HFFc6 (cell line): ENCODE data around the gene ITGA8. TPM values are rescaled to one million over a fixed set of nuclear protein-coding genes. Genes with fewer than 3 reads are reported as not detected.

Experiments
- DNase-seq: peaks from one replicate; pipeline ENCODE4 v3.0.0-alpha.2; 2018
- H3K27ac Mint-ChIP-seq: 2 replicates; pipeline ENCODE4 v1.8.0; 2020; ENCODE audit warnings: mild to moderate bottlenecking, mixed read lengths
- H3K27me3 Mint-ChIP-seq: 2 replicates; pipeline ENCODE4 v1.8.0; 2021; ENCODE audit warnings: mild to moderate bottlenecking, moderate library complexity, mixed read lengths; ENCODE audit not compliant: insufficient read depth
- H3K36me3 Mint-ChIP-seq: 2 replicates; pipeline ENCODE4 v1.8.0; 2021; ENCODE audit warnings: low read depth, mixed read lengths
- H3K4me1 Mint-ChIP-seq: 2 replicates; pipeline ENCODE4 v1.8.0; 2020; ENCODE audit warnings: low read depth, mixed read lengths
- H3K4me3 Mint-ChIP-seq: 2 replicates; pipeline ENCODE4 v1.8.0; 2020; ENCODE audit warnings: mild to moderate bottlenecking, moderate library complexity, mixed read lengths
- H3K9me3 Mint-ChIP-seq: 2 replicates; pipeline ENCODE4 v1.8.0; 2020; ENCODE audit warnings: mild to moderate bottlenecking, mixed read lengths
- CTCF ChIP-seq: fragments of 200-600 bp; sonication (generic); IDR thresholded peaks from 2 replicates; pipeline ENCODE4 v1.5.0; 2021; ENCODE audit warnings: antibody characterized with exemption, mild to moderate bottlenecking
- total RNA-seq, 6 experiments: library from RNA; stranded (reverse); fragmentation: NEBNext Ultra II Directional; extraction: Animal tissue kit (Norgen Biotek cat#: 25700); gene quantifications; 2 replicates in 1 of 6; 3 replicates in 5 of 6; pipeline ENCODE4 v1.2.3, GENCODE V29; 2021

The ITGA8 gene
- total RNA-seq, 6 experiments from 2014 or later, result not detected

GRCh38 chr10:15505329-15505728 lies 214.4 kb downstream of the ITGA8 start:
- H3K27ac Mint-ChIP-seq, result no peak overlapping the region
- no peaks in the 10 kb centered on the region for H3K9me3 Mint-ChIP-seq
- H3K4me3 Mint-ChIP-seq, result no peak overlapping the region
- no peaks in the 10 kb centered on the region for H3K36me3 Mint-ChIP-seq
- peaks cover 30% of the 10 kb centered on the region for H3K27me3 Mint-ChIP-seq
- no peak for DNase-seq
- H3K4me1 Mint-ChIP-seq, result peaks cover 11% of the 10 kb centered on the region
- no peak for TF ChIP-seq CTCF

- no peak for TF ChIP-seq CTCF
- Mint-ChIP-seq H3K36me3 (peaks cover 4% of the 10 kb centered on the region; the same call in 1 of the 2 replicates), H3K27me3 (peaks cover 37% of the 10 kb centered on the region), H3K9me3 (peaks cover 7% of the 10 kb centered on the region), H3K27ac (no peak overlapping the region), H3K4me3 (peak overlapping the region; percentile 59), H3K4me1 (peaks cover 11% of the 10 kb centered on the region)
- DNase-seq, result no peak
Measured at GRCh38 chr10:15504101-15504840, 215.5 kb downstream of the ITGA8 start.

GRCh38 chr10:15494850-15495506 lies 224.7 kb downstream of the ITGA8 start:
- Mint-ChIP-seq H3K27me3 (peaks cover 24% of the 10 kb centered on the region), H3K4me3 (no peak overlapping the region), H3K9me3 (peaks cover 11% of the 10 kb centered on the region), H3K4me1 (peaks cover 10% of the 10 kb centered on the region), H3K36me3 (peaks cover 7% of the 10 kb centered on the region; the same call in 1 of the 2 replicates), H3K27ac (no peak overlapping the region)
- no peak for DNase-seq
- no peak for TF ChIP-seq CTCF

- H3K4me3 Mint-ChIP-seq, result no peak overlapping the region
- TF ChIP-seq CTCF, result no peak
- no peaks in the 10 kb centered on the region for H3K36me3 Mint-ChIP-seq
- H3K4me1 Mint-ChIP-seq, result peaks cover 10% of the 10 kb centered on the region
- H3K27ac Mint-ChIP-seq, result no peak overlapping the region
- DNase-seq, result no peak
- peaks cover 29% of the 10 kb centered on the region for H3K27me3 Mint-ChIP-seq
- no peaks in the 10 kb centered on the region for H3K9me3 Mint-ChIP-seq
Measured at GRCh38 chr10:15491856-15492642, 227.7 kb downstream of the ITGA8 start.

- Mint-ChIP-seq H3K27me3 (peaks cover 26% of the 10 kb centered on the region), H3K36me3 (no peaks in the 10 kb centered on the region), H3K4me1 (peaks cover 26% of the 10 kb centered on the region), H3K9me3 (no peaks in the 10 kb centered on the region), H3K27ac (no peak overlapping the region), H3K4me3 (no peak overlapping the region)
- TF ChIP-seq CTCF, result no peak
- DNase-seq, result no peak
Measured at GRCh38 chr10:15489431-15489830, 230.3 kb downstream of the ITGA8 start.
